ENCODE measurements around the gene KIAA1549.
A peak's percentile ranks its signal among the peaks of the same experiment; 100 is the strongest.

The KIAA1549 gene

GRCh38 chr7:138886501-138886917 lies 94.7 kb downstream of the KIAA1549 start:
- peak in 1 of 3 donors; percentile 16 for DNase-seq (ENCODE audit: low read depth in 3 of 3, low spot score in 1 of 3)

DNA sequence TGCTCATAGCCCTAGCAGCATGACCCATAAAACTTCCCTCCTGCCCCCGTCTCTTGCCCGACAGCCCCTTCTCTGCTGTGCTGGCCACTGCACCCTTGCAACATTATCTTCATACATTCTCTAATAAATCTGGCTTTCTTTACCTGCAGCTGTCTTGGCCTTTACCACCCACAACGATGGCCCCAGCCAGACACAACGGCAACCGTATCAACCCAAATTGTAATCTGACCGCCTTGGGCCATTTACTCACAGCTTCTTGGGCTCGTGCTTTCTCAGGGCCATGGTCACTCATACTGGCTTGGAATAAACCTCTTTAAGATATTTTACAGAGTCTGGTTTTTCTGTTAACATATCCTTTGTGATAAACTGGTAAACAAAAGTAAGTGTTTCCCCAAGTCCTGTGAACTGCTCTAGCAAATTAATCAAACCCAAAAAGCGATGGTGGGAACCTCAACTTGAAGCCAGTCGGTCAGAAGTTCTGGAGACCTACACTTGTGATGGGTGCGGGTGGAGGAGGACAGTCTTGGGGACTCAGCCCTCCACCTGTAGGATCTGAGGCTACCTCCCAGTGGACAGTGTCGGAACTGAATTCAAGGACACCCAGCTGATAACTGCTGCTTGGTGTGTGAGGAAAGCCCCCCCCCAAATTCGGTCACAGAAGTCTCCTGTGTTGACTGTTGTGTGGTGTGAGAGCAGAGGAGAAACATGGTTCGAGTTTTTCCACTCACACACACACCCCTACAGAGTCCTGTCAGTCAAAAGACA lies 95.6 kb downstream of the KIAA1549 start:
- no peak for DNase-seq (ENCODE audit: low read depth in 3 of 3, low spot score in 1 of 3)

DNA sequence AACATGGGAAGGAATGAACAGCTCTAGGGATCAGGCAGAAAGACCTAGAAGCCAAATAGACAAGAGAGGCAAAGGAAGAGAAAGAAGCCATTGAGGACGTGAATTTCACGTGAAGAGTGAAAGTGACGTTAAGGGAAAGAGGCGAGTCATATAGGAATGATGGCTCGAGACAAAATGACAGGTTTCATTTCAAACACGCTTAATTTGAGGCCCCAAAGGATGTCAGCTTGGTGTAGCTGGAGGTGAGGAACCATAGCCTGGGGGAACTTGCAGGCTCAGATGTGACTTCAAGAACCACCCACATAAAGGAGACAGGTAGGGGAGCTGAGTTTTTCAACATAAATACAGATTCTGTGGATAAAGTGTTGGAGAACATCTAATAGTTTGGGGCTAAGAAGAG lies 98.9 kb downstream of the KIAA1549 start:
- no peak for DNase-seq (ENCODE audit: low read depth in 3 of 3, low spot score in 1 of 3)

DNA sequence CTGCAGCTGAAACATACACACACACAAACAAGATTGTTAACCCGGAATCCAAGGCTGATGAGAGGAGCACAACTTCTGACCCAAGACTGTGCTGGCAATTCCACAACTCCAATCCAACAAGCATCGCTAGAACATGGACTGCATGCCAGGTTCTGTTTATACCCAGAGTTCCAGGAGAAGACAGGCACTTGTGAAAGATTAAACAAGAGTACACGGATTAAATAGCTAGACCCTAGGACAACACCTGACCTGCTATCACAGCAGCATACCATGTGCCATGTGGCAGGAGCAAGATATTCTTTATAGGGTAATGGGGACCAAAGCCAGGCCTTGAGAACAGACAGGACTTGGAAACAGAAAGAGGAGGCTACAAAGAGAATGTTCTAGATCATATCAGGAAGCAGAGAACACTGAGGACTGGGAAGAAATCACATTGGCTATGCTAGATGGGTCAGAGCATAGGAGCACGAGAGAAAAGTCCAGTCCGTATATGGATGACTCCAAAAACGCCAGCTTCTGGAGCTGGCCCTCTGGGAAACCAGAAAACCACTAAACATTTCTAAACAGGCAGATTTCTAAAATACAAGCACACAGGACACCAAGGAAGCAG lies 99.5 kb downstream of the KIAA1549 start:
- no peak for DNase-seq (ENCODE audit: low read depth in 3 of 3, low spot score in 1 of 3)

- no peak for DNase-seq (ENCODE audit: low read depth in 3 of 3, low spot score in 1 of 3)
Measured at GRCh38 chr7:138880881-138881578, 100.2 kb downstream of the KIAA1549 start.

DNA sequence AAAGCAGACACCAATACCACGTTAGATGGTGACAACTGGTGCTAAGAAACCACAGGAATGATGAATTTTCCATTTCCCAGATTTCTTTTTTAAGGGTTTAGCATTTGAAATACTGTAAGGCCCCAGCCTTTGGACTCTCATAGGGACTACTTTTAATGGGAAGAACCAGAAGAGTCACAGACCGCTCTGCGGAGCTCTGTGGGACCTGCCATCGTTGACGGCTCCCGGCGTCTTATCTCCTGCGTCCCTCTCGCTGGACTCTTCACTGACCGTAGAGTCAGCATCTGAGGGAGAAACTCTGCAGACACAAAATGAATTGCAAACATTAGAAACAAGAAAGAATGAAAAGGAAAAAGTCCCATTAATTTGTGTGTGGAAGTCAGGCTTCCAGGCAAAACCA lies 101.8 kb downstream of the KIAA1549 start:
- DNase-seq (ENCODE audit: low read depth in 3 of 3, low spot score in 1 of 3) = no peak

DNA sequence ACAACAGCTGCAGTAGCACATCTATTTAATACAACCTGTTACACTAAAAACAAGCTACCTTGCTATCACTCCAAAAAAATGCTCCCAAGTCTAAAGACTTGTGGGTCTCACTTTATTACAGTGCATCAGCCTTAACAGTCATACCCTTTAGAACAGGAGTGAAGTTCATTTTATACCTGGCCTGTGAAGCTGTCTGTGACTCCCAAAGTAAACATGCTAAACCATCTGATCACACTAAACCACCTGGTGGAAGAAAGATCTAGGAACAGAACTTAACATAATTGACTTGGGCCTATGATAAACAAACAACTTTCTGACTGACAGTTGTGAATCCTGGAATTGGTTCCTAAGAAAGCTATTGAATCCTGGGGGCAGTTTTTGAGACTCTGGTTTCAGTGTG lies 102.3 kb downstream of the KIAA1549 start:
- DNase-seq (ENCODE audit: low read depth in 3 of 3, low spot score in 1 of 3) = no peak

DNA sequence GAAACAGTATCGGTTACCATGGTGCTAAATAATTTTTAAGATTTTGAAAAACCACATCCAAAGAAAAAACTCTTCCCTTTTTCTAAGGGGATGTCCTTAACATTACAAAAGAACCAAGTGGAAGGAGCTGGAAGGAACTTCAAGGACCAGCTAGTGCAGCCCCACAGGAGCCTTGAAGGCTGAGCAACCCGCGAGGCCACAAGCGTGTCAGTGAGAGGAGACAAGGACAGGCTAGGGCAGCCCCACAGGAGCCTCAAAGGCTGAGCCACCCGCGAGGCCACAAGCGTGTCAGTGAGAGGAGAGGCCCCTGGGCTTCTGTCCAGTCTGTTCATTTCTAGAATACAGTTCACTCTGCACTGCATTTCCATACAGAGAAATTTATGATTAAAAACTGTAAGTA lies 103.1 kb downstream of the KIAA1549 start:
- no peak for DNase-seq (ENCODE audit: low read depth in 3 of 3, low spot score in 1 of 3)

- no peak for DNase-seq (ENCODE audit: low read depth in 3 of 3, low spot score in 1 of 3)
Measured at GRCh38 chr7:138876326-138876725, 104.9 kb downstream of the KIAA1549 start.

DNA sequence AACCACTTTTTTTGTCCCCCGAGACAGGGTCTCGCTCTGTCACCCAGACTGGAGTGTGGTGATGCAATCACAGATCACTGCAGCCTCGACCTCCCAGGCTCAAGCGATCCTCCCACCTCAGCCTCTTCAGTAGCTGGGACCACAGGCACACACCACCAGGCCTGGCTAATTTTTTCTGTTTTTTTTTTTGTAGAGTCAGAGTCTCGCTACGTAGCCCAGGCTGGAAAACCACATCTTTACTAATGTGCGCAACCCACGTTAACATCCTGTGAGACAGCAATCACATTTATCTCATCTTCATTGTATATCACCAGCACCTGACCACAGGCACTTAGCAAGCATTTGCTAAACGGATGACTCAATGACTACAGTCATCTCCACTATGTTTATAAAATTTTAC lies 105.4 kb downstream of the KIAA1549 start:
- peak in 1 of 3 donors; percentile 32 for DNase-seq (ENCODE audit: low read depth in 3 of 3, low spot score in 1 of 3)

DNA sequence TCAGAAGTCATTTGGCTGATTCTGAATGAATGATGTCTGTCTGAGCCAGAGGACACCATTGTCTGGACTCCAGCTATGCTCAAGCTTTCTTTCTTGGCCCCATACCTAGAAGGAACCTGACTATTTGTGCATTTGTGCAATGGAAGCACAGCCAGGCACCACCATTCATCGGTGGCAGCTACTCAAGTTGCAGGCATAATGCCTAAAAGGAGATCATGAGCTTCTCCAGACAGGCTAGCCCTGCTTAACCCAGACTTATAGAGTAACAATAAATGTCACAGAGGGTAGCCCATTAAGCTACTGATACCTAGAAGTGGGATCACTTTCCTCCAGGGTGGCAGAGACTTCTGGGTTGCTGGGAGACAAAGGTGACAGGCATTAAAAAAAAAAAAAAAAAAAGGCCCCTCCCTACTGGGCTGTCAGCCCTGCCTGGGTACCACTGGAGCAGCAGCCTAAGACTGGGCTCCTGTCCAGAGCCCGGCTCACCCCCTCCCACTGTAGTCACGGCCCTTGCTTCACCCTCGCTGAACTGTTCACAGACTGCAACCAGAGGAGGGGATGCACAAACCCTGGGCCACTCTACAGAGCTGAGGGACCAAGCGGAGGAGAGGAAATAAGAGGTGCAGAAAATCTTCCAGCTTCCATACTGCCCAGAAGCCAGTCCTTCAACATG lies 107.8 kb downstream of the KIAA1549 start:
- DNase-seq (ENCODE audit: low read depth in 3 of 3, low spot score in 1 of 3) = no peak

GRCh38 chr7:138872576-138872975 lies 108.6 kb downstream of the KIAA1549 start:
- no peak for DNase-seq (ENCODE audit: low read depth in 3 of 3, low spot score in 1 of 3)

DNA sequence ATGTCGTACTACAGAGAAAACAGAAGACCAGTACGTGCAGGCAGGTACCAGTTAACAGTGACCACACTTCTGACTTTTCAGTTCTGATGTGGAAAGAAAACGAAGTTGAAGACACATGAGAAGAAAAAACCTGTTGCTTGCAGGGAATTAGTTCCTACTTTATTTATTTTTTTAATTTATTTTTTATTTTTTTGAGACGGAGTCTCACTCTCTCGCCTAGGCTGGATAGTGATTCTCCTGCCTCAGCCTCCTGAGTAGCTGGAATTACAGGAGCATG lies 109.4 kb downstream of the KIAA1549 start:
- DNase-seq (ENCODE audit: low read depth in 3 of 3, low spot score in 1 of 3) = no peak

DNA sequence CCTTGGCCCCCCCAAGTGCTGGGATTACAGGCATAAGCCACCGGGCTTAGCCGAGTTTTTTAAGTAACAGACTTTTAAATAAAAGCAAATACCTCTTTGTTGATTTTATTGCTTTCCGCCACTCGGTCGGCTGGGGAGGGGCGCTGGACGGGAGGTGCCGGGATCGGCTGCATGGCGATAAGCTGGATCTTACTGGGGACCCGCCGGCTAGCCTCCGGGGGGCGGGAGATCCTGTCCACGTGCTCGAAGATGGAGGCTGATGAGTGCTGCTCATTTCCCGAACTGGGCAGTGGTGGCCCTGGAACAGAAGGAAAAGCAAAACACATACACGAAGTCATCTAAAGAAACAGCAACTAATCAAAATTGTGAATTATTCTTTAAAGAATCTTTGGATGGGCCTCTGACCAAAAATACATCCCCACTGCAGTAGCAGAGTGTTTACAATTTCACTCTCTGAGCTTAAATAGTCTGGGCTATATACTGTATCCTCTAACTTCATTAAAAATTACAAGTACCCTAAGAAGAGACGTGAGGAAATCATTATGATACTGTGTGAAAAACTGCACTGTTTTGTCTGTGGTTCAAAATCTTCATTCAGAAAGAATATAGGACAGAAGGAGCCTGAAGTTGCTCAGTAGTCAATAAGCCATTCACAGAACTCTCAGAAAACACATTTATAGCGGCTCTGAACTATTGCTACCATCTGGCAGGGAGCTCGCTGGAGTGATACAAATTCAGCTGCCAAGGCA lies 110.0 kb downstream of the KIAA1549 start:
- no peak for DNase-seq (ENCODE audit: low read depth in 3 of 3, low spot score in 1 of 3)

DNA sequence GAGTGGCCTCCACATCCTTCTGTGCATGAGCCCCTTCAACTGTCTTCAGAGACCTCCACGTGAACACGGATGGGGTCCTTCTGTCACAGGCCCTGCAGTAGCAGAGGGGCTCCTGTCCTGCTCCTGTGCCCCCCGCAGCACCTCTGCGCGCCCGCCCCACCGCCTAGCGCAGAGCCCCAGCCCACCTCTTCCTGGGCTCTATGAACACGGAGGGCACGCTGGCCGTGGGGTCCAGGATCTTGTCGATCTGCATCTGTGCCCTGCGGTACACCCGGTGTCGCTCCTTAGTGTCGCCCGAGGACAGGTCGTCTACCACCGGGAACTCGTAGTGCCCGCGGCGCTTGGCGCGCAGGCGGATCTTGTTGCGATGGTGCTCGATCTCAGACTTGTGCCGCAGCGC lies 111.8 kb downstream of the KIAA1549 start:
- no peak for DNase-seq (ENCODE audit: low read depth in 3 of 3, low spot score in 1 of 3)

GRCh38 chr7:138868711-138869110 lies 112.5 kb downstream of the KIAA1549 start:
- DNase-seq (ENCODE audit: low read depth in 3 of 3, low spot score in 1 of 3) = no peak

DNA sequence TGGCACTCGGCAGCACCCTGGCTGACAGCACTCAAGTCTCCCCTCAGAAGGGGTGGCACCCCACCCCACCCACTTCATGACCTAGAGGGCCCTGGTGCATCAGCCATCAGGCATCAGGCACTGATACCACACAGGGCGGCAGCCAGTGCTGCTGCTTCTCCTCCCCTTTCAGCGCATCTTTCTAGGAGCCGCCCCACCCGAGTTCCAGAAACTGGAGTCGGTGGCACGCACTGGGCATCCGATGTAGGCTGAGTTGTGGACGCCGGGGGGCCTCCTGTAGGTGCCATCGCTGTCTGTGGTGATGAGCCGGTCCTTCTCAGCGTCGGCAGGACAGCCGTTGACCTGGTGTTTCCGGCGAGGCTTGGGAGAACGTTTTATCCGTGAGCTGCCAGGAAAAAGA lies 113.4 kb downstream of the KIAA1549 start:
- DNase-seq (ENCODE audit: low read depth in 3 of 3, low spot score in 1 of 3) = no peak

DNA sequence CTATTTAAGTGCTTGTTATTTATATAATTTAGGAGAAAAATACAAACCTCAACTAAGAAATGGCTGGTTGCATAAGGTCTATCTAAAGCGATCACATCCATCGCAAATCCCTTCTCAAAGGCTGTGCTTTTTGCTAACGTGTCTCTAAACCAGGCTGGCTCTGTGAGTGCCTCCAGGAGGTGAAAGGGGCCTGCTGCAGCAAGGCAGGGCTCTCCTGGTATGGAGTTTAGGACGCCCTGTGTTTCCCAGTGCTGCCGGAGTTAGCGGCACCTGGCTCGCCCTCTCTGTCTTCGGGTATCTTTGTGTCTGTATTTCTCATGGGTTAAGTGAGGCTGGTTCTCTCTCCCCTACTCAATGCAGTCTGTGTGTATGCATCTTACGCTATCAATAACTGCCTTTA lies 114.8 kb downstream of the KIAA1549 start:
- no peak for DNase-seq (ENCODE audit: low read depth in 3 of 3, low spot score in 1 of 3)

- peak in 1 of 3 donors; percentile 20 for DNase-seq (ENCODE audit: low read depth in 3 of 3, low spot score in 1 of 3)
Measured at GRCh38 chr7:138865843-138866242, 115.3 kb downstream of the KIAA1549 start.

DNA sequence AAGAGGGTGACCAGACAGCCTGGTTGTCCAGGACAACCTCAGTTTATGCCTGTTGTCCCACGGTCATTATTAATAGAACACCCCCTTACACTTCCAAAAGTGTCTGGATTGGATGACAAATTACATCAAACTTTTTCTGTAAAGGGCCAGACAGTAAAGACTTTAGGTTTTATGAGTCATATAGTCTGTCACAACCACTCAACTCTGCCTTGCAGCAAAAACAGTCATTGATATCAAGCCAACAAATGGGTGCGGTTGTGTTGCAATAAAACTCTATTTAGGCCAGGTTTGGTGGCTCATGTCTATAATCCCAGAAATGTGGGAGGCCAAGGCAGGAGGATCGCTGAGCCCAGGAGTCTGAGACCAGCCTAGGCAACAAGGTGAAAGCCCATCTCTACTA lies 116.5 kb downstream of the KIAA1549 start:
- no peak for DNase-seq (ENCODE audit: low read depth in 3 of 3, low spot score in 1 of 3)

DNA sequence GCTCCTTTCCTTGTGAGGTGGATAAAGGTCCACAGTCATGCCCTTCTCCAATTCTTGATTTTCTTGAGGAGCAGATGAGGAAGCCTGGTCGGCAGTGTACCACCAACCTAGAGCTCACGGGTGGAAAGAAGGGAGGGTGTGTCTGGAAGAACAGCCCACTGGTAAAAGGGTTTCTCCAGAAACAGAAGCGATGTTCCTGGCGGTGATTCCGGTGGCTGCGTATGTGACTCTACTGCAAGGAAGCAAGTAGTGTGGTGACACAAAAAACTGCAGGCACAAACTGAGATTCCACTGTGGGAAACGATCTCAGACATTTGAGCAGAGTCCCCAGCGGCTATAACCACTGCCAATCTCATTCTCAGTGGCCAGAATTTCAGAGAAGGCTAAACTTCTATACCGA lies 117.3 kb downstream of the KIAA1549 start:
- no peak for DNase-seq (ENCODE audit: low read depth in 3 of 3, low spot score in 1 of 3)

All from stimulated activated CD4-positive, alpha-beta T cell treated with anti-CD3 and anti-CD28 coated beads, TNF-alpha, amount 100 ng/mL, for 1 hour (primary cell).